T47D (cell line): ENCODE measurements around the gene RAB3GAP1.
"Not testable (repeated sequence)": the region's sequence is repeated elsewhere in the genome, so short reads cannot be mapped to it uniquely, and the experiment has no call there.

Experiments used
- DNase-seq, 2 experiments: peaks; one replicate each; pipeline versions ENCODE4 v3.0.0 to v3.0.0-alpha.2; 2011 to 2012; ENCODE audit warnings: low read depth in 1 of 2, low spot score in 1 of 2
- JUND ChIP-seq: IDR thresholded peaks from 2 replicates; pipeline ENCODE4 v1.6.1; 2012; ENCODE audit warnings: low read depth
- in situ Hi-C: cut with HindIII; loops from 2 replicates; pipeline ENCODE4 v1.10.0; 2016; ENCODE audit warnings: low sequenced_read_pairs, low pct_unique_long_range_greater_than_20kb

Gene RAB3GAP1

GRCh38 chr2:135030826-135031225 lies 21.3 kb upstream of the RAB3GAP1 start:
- in situ Hi-C loops = no loop called here
- no peak for TF ChIP-seq JUND
- peak; percentile 54 to 68 for DNase-seq

GRCh38 chr2:135033216-135033615 lies 18.9 kb upstream of the RAB3GAP1 start:
- DNase-seq, in situ Hi-C loops: not testable (repeated sequence)

- no peak for DNase-seq
- TF ChIP-seq JUND = no peak
- in situ Hi-C loops = no loop called here
Measured at GRCh38 chr2:135037831-135038230, 14.3 kb upstream of the RAB3GAP1 start.

GRCh38 chr2:135043345-135043744 lies 8.7 kb upstream of the RAB3GAP1 start:
- DNase-seq = no peak
- in situ Hi-C loops = no loop called here
- TF ChIP-seq JUND = no peak

GRCh38 chr2:135047300-135047699 lies 4.8 kb upstream of the RAB3GAP1 start, which contains the start of gene MAP3K19:
TSS of gene MAP3K19 (minus strand) at chr2:135047447. CDS start at chr2:135024647, 22,800 bp downstream.
- DNase-seq = peak in 1 of 2 experiments; percentile 22
- no peak for TF ChIP-seq JUND
- in situ Hi-C loops = no loop called here

- DNase-seq = no peak
- in situ Hi-C loops = no loop called here
- no peak for TF ChIP-seq JUND
Measured at GRCh38 chr2:135048122-135048521, 4.0 kb upstream of the RAB3GAP1 start.

- in situ Hi-C loops = no loop called here
- no peak for DNase-seq
- no peak for TF ChIP-seq JUND
Measured at GRCh38 chr2:135050132-135050531, 2.0 kb upstream of the RAB3GAP1 start.

GRCh38 chr2:135050684-135051083 lies 1.4 kb upstream of the RAB3GAP1 start:
- TF ChIP-seq JUND = no peak
- in situ Hi-C loops = no loop called here
- DNase-seq = no peak

GRCh38 chr2:135052997-135053474 lies 944 bp downstream of the RAB3GAP1 start:
- in situ Hi-C loops = no loop called here
- no peak for DNase-seq
- no peak for TF ChIP-seq JUND

- no peak for DNase-seq
- in situ Hi-C loops = no loop called here
- no peak for TF ChIP-seq JUND
Measured at GRCh38 chr2:135055182-135055786, 3.2 kb downstream of the RAB3GAP1 start.

GRCh38 chr2:135056790-135057189 lies 4.7 kb downstream of the RAB3GAP1 start:
- in situ Hi-C loops = no loop called here
- no peak for DNase-seq
- no peak for TF ChIP-seq JUND

- TF ChIP-seq JUND = no peak
- in situ Hi-C loops = no loop called here
- no peak for DNase-seq
Measured at GRCh38 chr2:135059577-135059976, 7.5 kb downstream of the RAB3GAP1 start.

GRCh38 chr2:135063210-135063609 lies 11.1 kb downstream of the RAB3GAP1 start:
- TF ChIP-seq JUND = no peak
- DNase-seq = no peak
- in situ Hi-C loops = no loop called here

GRCh38 chr2:135064149-135064548 lies 12.1 kb downstream of the RAB3GAP1 start:
- in situ Hi-C loops = no loop called here
- TF ChIP-seq JUND = no peak
- DNase-seq = no peak
